Colonic mucosa (tissue), 4 donors: ENCODE data around the gene TSPAN11. TPM values are rescaled to one million over a fixed set of nuclear protein-coding genes. Genes with fewer than 3 reads are reported as not detected.

ENCODE experiments used
- DNase-seq: peaks from one replicate; pipeline ENCODE4 v3.0.0-alpha.2; 2020
- H3K27ac ChIP-seq: fragments of 200-600 bp; one replicate; pipeline ENCODE4 v1.8.0; 2021
- H3K27me3 ChIP-seq: fragments of 200-600 bp; one replicate; pipeline ENCODE4 v1.8.0; 2021
- H3K36me3 ChIP-seq: fragments of 200-600 bp; one replicate; pipeline ENCODE4 v1.8.0; 2021
- H3K4me1 ChIP-seq: fragments of 200-600 bp; one replicate; pipeline ENCODE4 v1.8.0; 2021; ENCODE audit warnings: mild to moderate bottlenecking
- H3K4me3 ChIP-seq: fragments of 200-600 bp; one replicate; pipeline ENCODE4 v1.8.0; 2021
- H3K9ac ChIP-seq, 2 donors: one replicate each; pipeline ENCODE4 v1.7.0; 2013; ENCODE audit warnings: control low read depth in 2 of 2, low read depth in 2 of 2, low read length in 2 of 2
- H3K9me3 ChIP-seq: fragments of 200-600 bp; one replicate; pipeline ENCODE4 v1.8.0; 2021
- intact Hi-C: fragments of 100-400 bp; cut with DNase I; formaldehyde crosslinking; loops from one replicate; pipeline ENCODE4 v1.14.1; 2022
- total RNA-seq, 2 donors: library from RNA; stranded (reverse); fragmentation: NEBNext Ultra II Directional in 1 of 2; extraction: Animal tissue kit (Norgen Biotek cat#: 25700) in 1 of 2; gene quantifications; one replicate each; pipeline ENCODE4 v1.2.1, GENCODE V29; 2021
- TF ChIP-seq, protein P1 (sequence below): fragments of 200-600 bp; IDR thresholded peaks from one replicate; pipeline ENCODE4 v1.8.0; 2022; ENCODE audit warnings: antibody characterized with exemption, mild to moderate bottlenecking
- donor health status: healthy.
- donor health status: DM: no; HTN: no; CAD: no.
- donor health status: DM: no; HTN: no; CAD: no.

Gene TSPAN11
- total RNA-seq, 2 donors from 2014 or later = 1.3 to 8.2 TPM

DNA sequence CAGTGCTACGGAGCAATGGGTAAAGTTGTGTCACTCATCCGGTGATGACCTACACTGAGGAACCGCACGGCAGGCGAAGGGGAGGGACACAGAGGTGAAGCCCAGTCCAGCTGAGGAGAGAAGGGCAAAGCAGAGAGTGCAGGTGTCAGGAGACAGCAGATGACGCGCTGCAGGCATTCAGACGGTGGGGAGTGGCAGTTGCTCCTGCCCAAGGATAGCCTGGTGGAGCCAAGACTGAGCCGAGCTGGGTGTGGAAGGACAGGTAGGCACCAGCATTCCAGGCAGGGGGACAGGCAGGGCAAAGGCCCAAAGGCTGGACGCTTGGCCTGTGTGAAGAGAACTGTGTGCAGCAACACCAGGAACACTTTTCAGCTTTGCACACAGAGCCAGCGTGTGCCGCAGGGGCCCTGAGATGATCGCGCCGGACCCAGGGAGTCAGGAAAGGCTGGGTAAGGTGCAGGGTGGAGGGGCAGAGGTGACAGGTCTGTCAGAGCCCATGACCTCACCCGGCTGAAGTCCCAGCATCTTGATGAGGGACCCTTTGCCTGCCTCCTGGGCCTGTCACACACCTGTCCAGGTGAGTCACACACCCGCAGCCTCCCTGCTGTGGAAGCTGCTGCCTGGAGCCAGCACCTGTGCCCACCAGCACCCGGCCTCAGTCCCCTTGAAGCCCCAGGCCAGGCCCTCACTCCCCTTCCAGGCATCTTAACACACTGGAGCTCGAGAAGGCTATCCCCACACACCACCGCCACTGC is 48.4 kb downstream of the TSPAN11 start:
- H3K9ac ChIP-seq = no peak overlapping the region
- H3K4me1 ChIP-seq = no peaks in the 10 kb centered on the region
- no peak overlapping the region for H3K4me3 ChIP-seq
- TF ChIP-seq, protein P1, sequence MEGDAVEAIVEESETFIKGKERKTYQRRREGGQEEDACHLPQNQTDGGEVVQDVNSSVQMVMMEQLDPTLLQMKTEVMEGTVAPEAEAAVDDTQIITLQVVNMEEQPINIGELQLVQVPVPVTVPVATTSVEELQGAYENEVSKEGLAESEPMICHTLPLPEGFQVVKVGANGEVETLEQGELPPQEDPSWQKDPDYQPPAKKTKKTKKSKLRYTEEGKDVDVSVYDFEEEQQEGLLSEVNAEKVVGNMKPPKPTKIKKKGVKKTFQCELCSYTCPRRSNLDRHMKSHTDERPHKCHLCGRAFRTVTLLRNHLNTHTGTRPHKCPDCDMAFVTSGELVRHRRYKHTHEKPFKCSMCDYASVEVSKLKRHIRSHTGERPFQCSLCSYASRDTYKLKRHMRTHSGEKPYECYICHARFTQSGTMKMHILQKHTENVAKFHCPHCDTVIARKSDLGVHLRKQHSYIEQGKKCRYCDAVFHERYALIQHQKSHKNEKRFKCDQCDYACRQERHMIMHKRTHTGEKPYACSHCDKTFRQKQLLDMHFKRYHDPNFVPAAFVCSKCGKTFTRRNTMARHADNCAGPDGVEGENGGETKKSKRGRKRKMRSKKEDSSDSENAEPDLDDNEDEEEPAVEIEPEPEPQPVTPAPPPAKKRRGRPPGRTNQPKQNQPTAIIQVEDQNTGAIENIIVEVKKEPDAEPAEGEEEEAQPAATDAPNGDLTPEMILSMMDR = no peak
- H3K36me3 ChIP-seq = no peaks in the 10 kb centered on the region
- no peaks in the 10 kb centered on the region for H3K9me3 ChIP-seq
- no peak for DNase-seq
- no peaks in the 10 kb centered on the region for H3K27me3 ChIP-seq
- intact Hi-C loops = no loop called here
- H3K27ac ChIP-seq = no peak overlapping the region

DNA sequence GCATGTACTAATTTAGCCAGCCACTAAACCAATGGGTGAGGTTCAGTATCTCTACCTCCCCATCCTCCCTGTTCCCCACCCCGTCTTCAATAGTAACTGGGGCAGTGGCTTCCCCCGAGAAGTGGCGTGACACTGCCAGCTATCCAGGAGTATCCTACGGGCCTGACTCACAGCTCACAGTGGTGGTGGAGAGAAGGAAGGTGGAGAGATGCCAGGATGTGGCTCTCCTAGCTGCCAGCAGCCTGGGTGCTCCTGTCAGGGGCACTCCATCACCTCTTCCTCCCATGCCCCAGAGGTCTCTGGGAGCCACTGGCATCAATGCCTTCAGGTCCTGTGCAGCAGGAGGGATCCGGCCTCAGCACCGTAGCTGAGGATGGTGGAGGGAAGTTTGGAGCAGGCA is 49.0 kb downstream of the TSPAN11 start:
- Histone ChIP-seq H3K4me1 (no peaks in the 10 kb centered on the region), H3K27ac (no peak overlapping the region), H3K9me3 (no peaks in the 10 kb centered on the region), H3K9ac (no peak overlapping the region), H3K27me3 (no peaks in the 10 kb centered on the region), H3K4me3 (no peak overlapping the region), H3K36me3 (no peaks in the 10 kb centered on the region)
- DNase-seq = no peak
- TF ChIP-seq, protein P1 = no peak
- intact Hi-C loops = no loop called here

DNA sequence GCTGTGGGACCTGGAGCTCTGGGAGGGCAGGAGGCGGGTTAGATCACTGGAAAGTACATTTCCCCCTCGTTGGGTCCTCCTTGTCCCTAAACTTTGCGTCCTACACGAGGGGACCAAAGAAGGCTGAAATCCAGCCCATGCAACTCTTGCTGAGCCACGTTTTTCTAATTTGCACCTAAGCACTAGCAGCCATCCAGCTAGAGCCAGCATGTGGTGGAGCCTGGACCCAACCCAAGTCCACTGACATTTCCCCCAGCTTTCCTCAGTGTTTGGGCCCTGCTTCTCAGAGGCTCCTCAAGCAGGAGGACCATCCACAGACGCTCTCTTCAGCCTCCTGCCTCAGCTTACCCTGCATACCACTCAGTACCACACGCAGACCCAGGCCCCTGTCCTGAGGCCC is 49.7 kb downstream of the TSPAN11 start:
- DNase-seq = no peak
- no peaks in the 10 kb centered on the region for H3K36me3 ChIP-seq
- no peaks in the 10 kb centered on the region for H3K4me1 ChIP-seq
- H3K9me3 ChIP-seq = no peaks in the 10 kb centered on the region
- no peaks in the 10 kb centered on the region for H3K27me3 ChIP-seq
- no peak overlapping the region for H3K9ac ChIP-seq
- intact Hi-C loops = no loop called here
- TF ChIP-seq, protein P1 = no peak
- no peak overlapping the region for H3K27ac ChIP-seq
- H3K4me3 ChIP-seq = no peak overlapping the region

GRCh38 chr12:30977124-30977523 is 50.6 kb downstream of the TSPAN11 start:
- TF ChIP-seq, protein P1 = no peak
- H3K27me3 ChIP-seq = no peaks in the 10 kb centered on the region
- no peak for DNase-seq

GRCh38 chr12:30977537-30978349 is 51.2 kb downstream of the TSPAN11 start:
- Histone ChIP-seq H3K27me3 (no peaks in the 10 kb centered on the region), H3K27ac (no peak overlapping the region), H3K36me3 (no peaks in the 10 kb centered on the region), H3K4me1 (no peaks in the 10 kb centered on the region), H3K9ac (no peak overlapping the region), H3K4me3 (no peak overlapping the region), H3K9me3 (no peaks in the 10 kb centered on the region)
- DNase-seq = no peak
- intact Hi-C loops = no loop called here
- TF ChIP-seq, protein P1 = no peak

More at GRCh38 chr12:30977124-30977523, 50.6 kb downstream of the TSPAN11 start:
- no peaks in the 10 kb centered on the region for H3K9me3 ChIP-seq
- H3K27ac ChIP-seq = no peak overlapping the region
- no peaks in the 10 kb centered on the region for H3K36me3 ChIP-seq
- no peak overlapping the region for H3K4me3 ChIP-seq
- no peaks in the 10 kb centered on the region for H3K4me1 ChIP-seq
- intact Hi-C loops = no loop called here
- H3K9ac ChIP-seq = no peak overlapping the region
